EH (cell line): ENCODE data around the gene C20orf204.

Experiments
- DNase-seq: peaks from one replicate; pipeline ENCODE4 v3.0.0-alpha.2; 2015; ENCODE audit warnings: low read depth

C20orf204 gene

GRCh38 chr20:64027981-64028685, 7.8 kb upstream of the C20orf204 start:
- no peak for DNase-seq

GRCh38 chr20:64029293-64030117, 6.5 kb upstream of the C20orf204 start:
- DNase-seq: no peak

- DNase-seq: no peak
Measured at GRCh38 chr20:64030371-64031134, 5.4 kb upstream of the C20orf204 start.

GRCh38 chr20:64031822-64032314, 4.1 kb upstream of the C20orf204 start:
- no peak for DNase-seq

GRCh38 chr20:64032706-64033624, 3.0 kb upstream of the C20orf204 start:
- no peak for DNase-seq

GRCh38 chr20:64033981-64034493, 1.9 kb upstream of the C20orf204 start:
- no peak for DNase-seq

- DNase-seq: no peak
Measured at GRCh38 chr20:64035066-64035932, 683 bp upstream of the C20orf204 start.

- no peak for DNase-seq
Measured at GRCh38 chr20:64036346-64037198, 590 bp downstream of the C20orf204 start.

GRCh38 chr20:64037199-64037497, 1.2 kb downstream of the C20orf204 start:
- no peak for DNase-seq

- no peak for DNase-seq
Measured at GRCh38 chr20:64037498-64038213, 1.7 kb downstream of the C20orf204 start.

- DNase-seq: no peak
Measured at GRCh38 chr20:64038224-64038564, 2.2 kb downstream of the C20orf204 start.

GRCh38 chr20:64038565-64039292, 2.7 kb downstream of the C20orf204 start:
- DNase-seq: peak; percentile 64

- DNase-seq: no peak
Measured at GRCh38 chr20:64039293-64040160, 3.5 kb downstream of the C20orf204 start.

- no peak for DNase-seq
Measured at GRCh38 chr20:64040231-64041039, 4.5 kb downstream of the C20orf204 start.

- no peak for DNase-seq
Measured at GRCh38 chr20:64041040-64041780, 5.2 kb downstream of the C20orf204 start.

GRCh38 chr20:64041781-64042053, 5.7 kb downstream of the C20orf204 start:
- DNase-seq: no peak
